HG03097 (cell line): ENCODE results near the gene SUGP2.

ENCODE experiments used
- ATAC-seq: cut with Tn5 transposase; IDR thresholded peaks from one replicate; pipeline ENCODE4 v1.9.1; 2021; ENCODE audit not compliant: unreplicated experiment, low FRiP score

The SUGP2 gene

DNA sequence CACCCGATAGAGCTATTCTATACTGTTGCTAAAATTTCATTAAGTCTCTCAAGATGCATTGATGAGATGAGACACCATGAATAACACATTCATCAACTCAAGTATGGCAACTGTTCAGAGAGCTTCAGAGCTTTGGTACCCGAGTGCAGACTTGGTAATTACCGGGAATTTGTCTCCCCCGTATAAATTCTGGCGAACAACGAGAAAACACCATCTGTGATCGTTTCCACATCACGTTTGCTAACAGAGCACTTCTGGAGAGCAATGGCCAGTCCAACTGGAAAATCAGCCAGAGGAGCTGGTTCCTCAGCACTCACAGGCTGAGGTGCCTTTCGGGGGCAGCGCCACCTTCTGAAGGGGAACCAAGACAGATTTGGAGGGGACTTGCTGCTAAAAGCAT, 40.2 kb downstream of the SUGP2 start:
- no peak for ATAC-seq

DNA sequence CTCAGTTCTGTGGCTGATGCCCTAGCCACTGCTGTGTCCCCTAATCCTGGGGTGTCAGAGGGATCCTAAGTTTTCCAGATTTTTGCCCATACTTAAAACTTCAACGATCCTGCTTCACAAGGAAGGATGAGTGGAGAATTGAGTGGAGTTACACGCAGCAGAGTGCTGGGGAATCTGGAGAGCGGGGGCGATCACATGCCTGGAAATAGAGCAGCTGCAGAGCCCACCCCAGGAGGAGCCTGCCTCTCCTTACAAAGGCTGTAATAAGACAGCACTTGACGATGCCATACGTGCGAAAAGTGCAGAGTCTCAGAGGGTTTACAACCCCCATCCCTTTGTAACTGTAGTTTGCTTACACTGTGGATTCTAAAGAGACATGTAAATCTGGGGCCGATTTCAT, 40.6 kb downstream of the SUGP2 start:
- no peak for ATAC-seq

- ATAC-seq = no peak
These were observed 41.8 kb downstream of the SUGP2 start for GRCh38 chr19:18991468-18991867.

- no peak for ATAC-seq
These were observed 42.3 kb downstream of the SUGP2 start for GRCh38 chr19:18991006-18991405.

- no peak for ATAC-seq
These were observed 43.1 kb downstream of the SUGP2 start for GRCh38 chr19:18990128-18990708.

GRCh38 chr19:18989316-18989715, 44.0 kb downstream of the SUGP2 start:
- no peak for ATAC-seq

DNA sequence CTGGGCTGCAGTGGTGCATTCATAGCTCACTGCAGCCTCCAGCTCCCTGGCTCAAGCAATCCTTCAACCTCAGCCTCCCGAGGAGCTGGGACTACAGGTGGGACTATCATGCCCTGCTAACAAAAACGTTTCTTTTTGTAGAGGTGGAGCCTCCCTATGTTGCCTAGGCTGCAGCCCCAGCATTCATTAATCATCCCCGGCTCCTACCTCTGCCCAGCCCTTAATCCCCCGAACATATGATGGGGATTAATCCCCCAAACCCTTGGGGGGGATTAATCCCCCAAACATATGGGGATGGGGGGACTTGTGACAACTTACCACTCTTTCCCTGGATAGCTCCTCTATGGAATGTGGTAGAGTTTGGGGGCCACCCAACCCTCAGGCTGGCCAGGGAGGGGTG, 45.9 kb downstream of the SUGP2 start:
- ATAC-seq = no peak

- no peak for ATAC-seq
These were observed 48.1 kb downstream of the SUGP2 start for GRCh38 chr19:18985257-18985656.

DNA sequence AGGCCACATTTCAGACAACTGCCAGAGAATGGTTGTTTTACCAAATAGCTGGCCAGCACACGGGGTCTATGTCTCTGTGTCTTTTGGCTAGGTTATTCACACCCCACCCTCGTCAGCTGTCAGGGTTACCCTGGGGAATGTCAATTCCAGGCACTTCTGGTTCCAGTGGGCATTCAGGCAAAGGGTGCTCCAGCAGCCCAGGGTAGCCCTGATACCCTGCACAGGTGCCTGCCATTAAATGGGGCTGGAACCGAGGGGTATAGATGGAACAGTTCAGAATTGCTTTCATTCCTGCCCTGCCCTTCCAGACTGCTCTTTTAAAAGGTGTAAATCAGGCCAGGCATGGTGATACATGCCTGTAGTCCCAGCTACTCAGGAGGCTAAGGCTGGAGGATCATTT, 49.1 kb downstream of the SUGP2 start:
- no peak for ATAC-seq

DNA sequence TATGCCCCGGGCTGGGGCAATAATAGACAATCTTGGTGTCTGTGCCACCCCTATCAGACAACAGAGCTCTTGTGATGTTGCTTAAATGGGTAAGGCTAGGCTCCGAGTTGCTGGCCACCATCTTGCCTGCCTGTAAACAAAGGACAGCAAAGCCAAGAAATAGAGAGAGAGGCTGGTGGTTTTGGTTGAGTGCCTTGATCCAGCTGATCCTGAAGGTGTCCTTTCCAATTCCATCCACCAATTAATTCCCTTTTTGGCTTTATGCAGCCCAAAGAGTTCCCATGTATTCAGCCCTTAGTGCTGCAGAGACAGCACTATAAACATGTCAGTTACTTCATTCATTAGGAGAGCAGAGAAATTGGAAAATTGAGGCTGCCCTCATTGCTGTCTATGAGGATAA, 50.6 kb downstream of the SUGP2 start:
- no peak for ATAC-seq

DNA sequence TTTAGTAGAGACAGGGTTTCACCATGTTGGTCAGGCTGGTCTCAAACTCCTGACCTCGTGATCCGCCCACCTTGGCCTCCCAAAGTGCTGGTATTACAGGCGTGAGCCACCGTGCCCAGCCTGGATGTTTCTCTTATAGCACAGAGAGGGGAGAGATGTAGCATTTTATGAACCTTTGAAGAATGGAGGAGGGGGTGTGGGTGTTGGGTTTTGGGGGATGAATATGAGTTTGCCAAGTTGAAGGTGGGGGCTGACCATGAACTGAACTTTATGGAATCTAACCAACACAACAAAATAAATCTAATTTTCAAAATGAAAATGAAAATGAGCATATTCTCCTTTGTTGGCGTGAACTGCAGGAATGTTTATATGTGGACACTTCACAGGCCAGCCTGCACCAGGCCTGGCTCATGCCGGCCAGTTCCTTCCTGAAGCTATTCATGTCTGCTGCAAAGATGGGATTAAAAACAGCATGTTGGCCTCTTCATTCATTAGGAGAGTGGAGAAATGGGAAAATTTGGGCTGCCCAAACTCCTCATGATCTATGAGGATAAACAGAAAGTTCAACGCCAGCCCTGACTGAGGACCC, 52.8 kb downstream of the SUGP2 start:
- ATAC-seq = no peak

DNA sequence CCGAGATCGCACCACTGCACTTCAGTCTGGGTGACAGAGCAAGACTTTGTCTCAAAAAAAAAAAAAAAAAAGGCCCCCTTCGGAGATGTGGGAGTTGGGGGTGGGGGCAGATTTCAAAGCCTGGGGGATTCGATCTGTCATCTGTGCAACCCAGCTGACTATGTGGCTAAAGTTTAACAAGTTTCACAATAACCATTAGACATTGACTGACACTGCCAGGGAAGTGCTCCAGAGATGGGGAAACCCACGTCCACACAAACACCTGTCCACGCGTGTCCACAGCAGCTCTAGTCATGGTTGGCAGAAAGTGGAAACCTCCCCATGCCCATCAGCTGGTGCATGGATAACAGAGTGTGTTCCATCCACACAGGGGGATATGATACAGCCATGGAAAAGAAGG, 54.7 kb downstream of the SUGP2 start:
- ATAC-seq = no peak

DNA sequence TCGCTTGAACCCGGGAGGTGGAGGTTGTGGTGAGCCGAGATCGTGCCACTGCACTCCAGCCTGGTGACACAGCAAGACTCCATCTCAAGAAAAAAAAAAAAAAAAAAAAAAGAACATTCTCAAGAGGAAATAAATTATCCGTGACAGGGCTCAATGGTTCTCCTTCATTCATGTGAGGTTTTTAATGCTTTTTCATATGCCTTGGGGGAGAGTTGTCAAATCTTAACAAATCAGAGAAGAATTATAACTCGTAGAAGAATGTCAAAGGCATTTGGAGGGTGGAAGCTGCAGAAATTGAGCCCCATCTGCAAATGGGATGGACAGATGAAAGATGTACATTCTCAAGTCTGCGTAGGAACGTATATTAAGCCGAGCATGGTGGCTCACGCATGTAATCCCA, 57.4 kb downstream of the SUGP2 start:
- no peak for ATAC-seq

GRCh38 chr19:18975011-18975410, 58.3 kb downstream of the SUGP2 start:
- no peak for ATAC-seq

DNA sequence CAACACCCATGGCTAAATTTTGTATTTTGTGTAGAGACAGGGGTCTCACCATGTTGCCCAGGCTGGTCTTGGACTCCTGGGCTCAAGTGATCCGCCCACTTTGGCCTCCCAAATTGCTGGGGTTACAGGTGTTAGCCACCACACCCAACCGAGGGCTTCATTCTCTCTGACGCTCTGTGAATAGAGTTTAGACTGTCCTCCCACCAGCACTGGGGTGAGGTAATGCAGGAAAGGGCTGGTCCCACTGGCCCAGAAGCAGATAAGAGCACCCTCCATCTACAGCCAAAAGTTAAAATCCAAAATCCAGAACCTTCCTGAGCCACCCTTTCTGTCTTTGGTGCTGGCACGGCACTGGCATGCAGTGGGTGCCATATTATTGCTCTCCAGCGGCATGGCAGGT, 60.5 kb downstream of the SUGP2 start:
- no peak for ATAC-seq

GRCh38 chr19:18972301-18972811, 61.0 kb downstream of the SUGP2 start:
- ATAC-seq = no peak

DNA sequence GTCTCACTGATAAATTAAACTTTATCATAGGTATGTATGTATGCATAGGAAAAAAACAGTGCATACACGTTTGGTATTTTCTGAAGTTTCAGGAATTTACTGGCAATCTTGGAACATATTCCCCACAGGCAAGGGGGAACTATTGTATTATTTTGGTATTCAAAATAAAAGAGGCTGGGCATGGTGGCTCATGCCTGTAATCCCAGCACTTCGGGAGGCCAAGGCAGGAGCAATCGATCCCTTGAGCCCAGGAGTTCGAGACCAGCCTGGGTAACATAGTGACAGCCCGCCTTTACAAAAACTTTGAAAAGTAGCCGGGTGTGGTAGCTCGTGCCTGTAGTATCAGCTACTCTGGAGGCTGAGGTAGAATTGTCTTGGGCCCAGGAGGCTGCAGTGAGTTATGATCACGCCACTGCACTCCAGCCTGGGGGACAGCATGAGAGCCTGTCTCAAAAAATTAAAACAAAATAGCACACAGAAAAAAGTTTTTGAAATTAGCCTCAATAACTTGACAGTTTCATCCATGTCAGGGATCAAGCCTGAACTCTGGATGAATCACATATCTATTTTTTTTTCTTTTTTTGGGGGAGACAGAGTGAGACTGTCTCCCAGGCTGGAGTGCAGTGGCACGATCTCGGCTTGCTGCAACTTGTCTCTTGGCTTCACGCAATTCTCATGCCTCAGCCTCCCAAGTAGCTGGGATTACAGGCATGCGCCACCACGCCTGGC, 63.2 kb downstream of the SUGP2 start:
- no peak for ATAC-seq

DNA sequence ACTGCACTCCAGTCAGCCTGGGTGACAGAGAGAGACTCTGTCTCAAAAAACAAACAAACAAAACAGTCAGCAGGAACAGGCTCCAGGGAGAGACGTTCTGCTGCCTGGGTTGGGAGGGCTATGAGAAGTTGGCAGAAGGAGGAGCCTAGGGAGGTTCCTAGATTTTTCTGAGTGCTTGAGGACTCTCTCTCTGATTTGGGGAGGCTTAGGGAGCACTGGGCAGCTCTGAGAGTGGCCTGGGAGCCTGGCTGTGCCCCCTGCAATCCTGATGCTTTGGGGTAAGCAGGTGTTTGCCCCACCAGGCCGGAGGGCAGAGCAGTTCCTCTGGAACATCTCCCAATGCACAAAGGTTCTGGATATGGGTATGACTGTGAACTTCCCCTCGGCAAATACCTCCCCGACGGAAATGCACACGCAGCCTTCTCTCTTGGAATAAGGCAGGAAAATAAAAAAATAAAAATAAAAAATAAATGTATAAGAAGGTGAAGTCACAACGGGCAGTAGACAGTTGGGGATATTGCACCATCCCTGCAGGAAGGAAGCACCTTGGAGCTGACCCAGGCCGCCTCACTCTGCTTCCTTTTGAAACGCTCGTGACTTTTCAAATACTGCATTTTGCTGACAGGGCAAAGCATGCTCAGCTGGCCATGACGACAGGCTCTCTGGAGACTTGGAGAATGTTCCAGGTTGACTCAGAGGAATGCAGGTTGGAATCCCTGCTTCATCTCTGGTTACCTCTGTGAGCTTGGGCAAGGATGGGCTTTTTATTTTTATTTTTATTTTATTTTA, 65.8 kb downstream of the SUGP2 start:
- ATAC-seq = no peak

GRCh38 chr19:18966307-18966706, 67.0 kb downstream of the SUGP2 start:
- ATAC-seq = no peak

DNA sequence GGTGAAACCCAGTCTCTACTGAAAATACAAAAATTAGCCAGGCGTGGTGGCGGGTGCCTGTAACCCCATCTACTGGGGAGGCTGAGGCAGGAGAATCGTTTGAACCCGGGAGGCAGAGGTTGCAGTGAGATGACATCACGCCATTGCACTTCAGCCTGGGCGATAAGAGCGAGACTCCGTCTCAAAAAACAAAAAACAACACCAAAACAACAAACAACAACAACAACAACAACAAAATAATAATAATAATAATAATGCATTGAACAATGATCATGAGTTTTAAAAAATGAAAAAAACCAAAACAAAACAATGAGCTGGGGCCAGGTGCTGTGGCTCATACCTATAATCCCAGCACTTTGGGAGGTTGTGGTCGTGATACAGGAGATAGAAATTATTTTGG, 69.2 kb downstream of the SUGP2 start:
- no peak for ATAC-seq
